PC-3 (cell line): ENCODE data around the gene TICRR. TPM values are rescaled to one million over a fixed set of nuclear protein-coding genes. Genes with fewer than 3 reads are reported as not detected.

Experiments
- ATAC-seq: fragments of 200-7000 bp; cut with Tn5 transposase; 2 replicates; pipeline ENCODE4 v1.9.1; 2020; ENCODE audit warnings: mild to moderate bottlenecking, moderate library complexity
- BruUV-seq: library from RNA; stranded (reverse); fragments of 400-500 nt; replicated peaks from 2 replicates; lab custom pipeline; 2021; lab: Mats Ljungman, UMichigan
- CTCF ChIA-PET: fragments of 300-600 bp; sonication (Branson Sonifier 250); formaldehyde crosslinking; loops from one replicate; lab custom pipeline; 2022; ENCODE audit warnings: antibody characterized with exemption; lab: Charles Lee
- POLR2A ChIA-PET: fragments of 300-600 bp; sonication (Branson Sonifier 250); formaldehyde crosslinking; loops from one replicate; lab custom pipeline; 2022; ENCODE audit warnings: antibody characterized with exemption; ENCODE audit not compliant: unreplicated experiment; lab: Charles Lee
- DNase-seq: peaks from one replicate; pipeline ENCODE4 v3.0.0-alpha.2; 2015
- H2AFZ ChIP-seq: fragments of 300-600 bp; sonication (generic); 2 replicates; pipeline ENCODE4 v1.6.0; 2016; ENCODE audit warnings: antibody characterized with exemption, low read length
- H3F3A ChIP-seq: fragments of 300-600 bp; sonication (generic); one replicate; pipeline ENCODE4 v1.6.0; 2017; ENCODE audit warnings: antibody characterized with exemption, low read length, control low read depth, mild to moderate bottlenecking; ENCODE audit not compliant: unreplicated experiment
- H3K27ac ChIP-seq: fragments of 300-600 bp; sonication (generic); 2 replicates; pipeline ENCODE4 v1.5.1; 2016; ENCODE audit warnings: mild to moderate bottlenecking, low read length
- H3K27me3 ChIP-seq: fragments of 300-600 bp; sonication (generic); 2 replicates; pipeline ENCODE4 v1.6.1; 2016; ENCODE audit warnings: low read length, mixed read lengths
- H3K36me3 ChIP-seq: fragments of 300-600 bp; sonication (generic); 2 replicates; pipeline ENCODE4 v1.6.1; 2016; ENCODE audit warnings: low read depth, mixed run types, low read length, mixed read lengths
- H3K4me1 ChIP-seq: fragments of 300-600 bp; sonication (generic); 2 replicates; pipeline ENCODE4 v1.5.1; 2016; ENCODE audit warnings: low read length; ENCODE audit not compliant: insufficient read depth
- H3K4me2 ChIP-seq: fragments of 300-600 bp; sonication (generic); 2 replicates; pipeline ENCODE4 v1.6.0; 2016; ENCODE audit warnings: low read length
- H3K4me3 ChIP-seq: fragments of 300-600 bp; sonication (generic); 2 replicates; pipeline ENCODE4 v1.5.1; 2016; ENCODE audit warnings: mild to moderate bottlenecking, low read length, mixed read lengths
- H3K79me2 ChIP-seq: fragments of 300-600 bp; sonication (generic); 2 replicates; pipeline ENCODE4 v1.6.1; 2017; ENCODE audit warnings: low read length, mixed read lengths
- H3K9ac ChIP-seq: fragments of 300-600 bp; sonication (generic); 2 replicates; pipeline ENCODE4 v1.6.0; 2016; ENCODE audit warnings: mild to moderate bottlenecking, low read length
- H3K9me2 ChIP-seq: fragments of 300-600 bp; sonication (generic); replicated peaks from 2 replicates; pipeline ENCODE4 v1.6.1; 2016; ENCODE audit warnings: mixed run types, low read length, mixed read lengths
- H3K9me3 ChIP-seq: fragments of 300-600 bp; sonication (generic); 2 replicates; pipeline ENCODE4 v1.6.1; 2016; ENCODE audit warnings: low read length, mixed read lengths
- H4K20me1 ChIP-seq: fragments of 300-600 bp; sonication (generic); 2 replicates; pipeline ENCODE4 v1.6.1; 2016; ENCODE audit warnings: low read length, mixed read lengths
- CTCF ChIP-seq: fragments of 300-600 bp; sonication (generic); conservative IDR thresholded peaks from 2 replicates; pipeline ENCODE4 v1.5.1; 2017; ENCODE audit warnings: antibody characterized with exemption, low read depth, mild to moderate bottlenecking, low read length
- EZH2 ChIP-seq: fragments of 300-600 bp; sonication (generic); IDR thresholded peaks from one replicate; pipeline ENCODE4 v1.6.1; 2017; ENCODE audit warnings: antibody characterized with exemption, mild to moderate bottlenecking, low read length; ENCODE audit not compliant: unreplicated experiment
- EZH2phosphoT487 ChIP-seq: fragments of 300-600 bp; sonication (generic); IDR thresholded peaks from 2 replicates; pipeline ENCODE4 v1.6.1; 2018; ENCODE audit warnings: mild to moderate bottlenecking, antibody characterized with exemption, low read length, borderline replicate concordance
- intact Hi-C: fragments of 100-400 bp; cut with micrococcal nuclease; formaldehyde crosslinking; loops from 2 replicates; pipeline ENCODE4 v1.9.0; 2023
- total RNA-seq: library from RNA; depleted of rRNA; stranded (reverse); fragments of >200 nt; gene quantifications from 2 replicates; pipeline ENCODE4 v1.2.3, GENCODE V29; 2014

TICRR gene
- total RNA-seq, 1 experiment from 2014 or later: 14.3 TPM

GRCh38 chr15:89628806-89629715 is 53.8 kb downstream of the TICRR start:
- Histone ChIP-seq H3K9me3 (no peaks in the 10 kb centered on the region), H3K79me2 (no peaks in the 10 kb centered on the region), H3K27ac (no peak overlapping the region), H3K4me3 (no peak overlapping the region), H2AFZ (no peak overlapping the region), H3F3A (no peaks in the 10 kb centered on the region), H3K9ac (no peak overlapping the region), H4K20me1 (no peaks in the 10 kb centered on the region), H3K36me3 (peaks cover 75% of the 10 kb centered on the region), H3K27me3 (no peaks in the 10 kb centered on the region), H3K9me2 (no peaks in the 10 kb centered on the region), H3K4me2 (no peak overlapping the region), H3K4me1 (no peaks in the 10 kb centered on the region)
- ChIA-PET CTCF (no interaction called here), POLR2A (no interaction called here)
- ATAC-seq (no peak), DNase-seq (no peak)
- intact Hi-C loops: no loop called here
- no TSS peak for BruUV-seq
- no peak for TF ChIP-seq EZH2phosphoT487
- TF ChIP-seq EZH2: no peak
- no peak for TF ChIP-seq CTCF

- Histone ChIP-seq H3K4me2 (no peak overlapping the region), H3K4me1 (no peaks in the 10 kb centered on the region), H3K27ac (no peak overlapping the region), H3K9ac (no peak overlapping the region), H3K9me2 (no peaks in the 10 kb centered on the region), H3K4me3 (no peak overlapping the region), H3F3A (no peaks in the 10 kb centered on the region), H4K20me1 (no peaks in the 10 kb centered on the region), H3K27me3 (no peaks in the 10 kb centered on the region), H3K9me3 (no peaks in the 10 kb centered on the region), H3K79me2 (no peaks in the 10 kb centered on the region), H2AFZ (no peak overlapping the region), H3K36me3 (peaks cover 68% of the 10 kb centered on the region)
- TF ChIP-seq EZH2phosphoT487 (no peak), CTCF (no peak), EZH2 (no peak)
- POLR2A ChIA-PET: no interaction called here
- BruUV-seq: no TSS peak
- no peak for ATAC-seq
- CTCF ChIA-PET: no interaction called here
- intact Hi-C loops: no loop called here
- no peak for DNase-seq
Observed at GRCh38 chr15:89629829-89630228, 54.6 kb downstream of the TICRR start.

- DNase-seq (no peak), ATAC-seq (no peak)
- TF ChIP-seq EZH2phosphoT487: no peak
- no peak for TF ChIP-seq EZH2
- TF ChIP-seq CTCF: no peak
- Histone ChIP-seq H3K9me3 (no peaks in the 10 kb centered on the region), H3K79me2 (no peaks in the 10 kb centered on the region), H3K9ac (no peak overlapping the region), H3K4me1 (no peaks in the 10 kb centered on the region), H3K4me2 (no peak overlapping the region), H3K9me2 (no peaks in the 10 kb centered on the region), H3F3A (no peaks in the 10 kb centered on the region), H3K27ac (no peak overlapping the region), H4K20me1 (no peaks in the 10 kb centered on the region), H3K36me3 (peaks cover 63% of the 10 kb centered on the region), H2AFZ (no peak overlapping the region), H3K4me3 (no peak overlapping the region), H3K27me3 (no peaks in the 10 kb centered on the region)
- intact Hi-C loops: no loop called here
- no TSS peak for BruUV-seq
- ChIA-PET POLR2A (no interaction called here), CTCF (no interaction called here)
Observed at GRCh38 chr15:89630260-89630659, 55.0 kb downstream of the TICRR start.
